HEK293T (cell line): ENCODE results near the gene BRI3BP.

Experiments
- ELF4 ChIP-seq: fragments of 450-650 bp; IDR thresholded peaks from 2 replicates; pipeline ENCODE4 v1.6.1; 2017; ENCODE audit warnings: antibody characterized with exemption
- FOXA1 ChIP-seq: fragments of 450-650 bp; IDR thresholded peaks from 2 replicates; pipeline ENCODE4 v1.6.1; 2016; ENCODE audit warnings: mild to moderate bottlenecking
- HDGF ChIP-seq: fragments of 450-650 bp; IDR thresholded peaks from 2 replicates; pipeline ENCODE4 v1.6.1; 2017; ENCODE audit warnings: antibody characterized with exemption, borderline replicate concordance
- L3MBTL2 ChIP-seq: fragments of 450-650 bp; conservative IDR thresholded peaks from 2 replicates; pipeline ENCODE4 v1.6.1; 2016; ENCODE audit warnings: mild to moderate bottlenecking
- LEF1 ChIP-seq: fragments of 450-650 bp; IDR thresholded peaks from 2 replicates; pipeline ENCODE4 v1.6.1; 2017; ENCODE audit warnings: mild to moderate bottlenecking, borderline replicate concordance
- NFRKB ChIP-seq: fragments of 450-650 bp; IDR thresholded peaks from 2 replicates; pipeline ENCODE4 v1.6.1; 2016; ENCODE audit warnings: mild to moderate bottlenecking, moderate library complexity
- PKNOX1 ChIP-seq: fragments of 450-650 bp; IDR thresholded peaks from 2 replicates; pipeline ENCODE4 v1.6.1; 2016
- SP1 ChIP-seq: fragments of 450-650 bp; IDR thresholded peaks from 2 replicates; pipeline ENCODE4 v1.6.1; 2017
- ZNF384 ChIP-seq: fragments of 450-650 bp; IDR thresholded peaks from 2 replicates; pipeline ENCODE4 v1.6.1; 2016

DNA sequence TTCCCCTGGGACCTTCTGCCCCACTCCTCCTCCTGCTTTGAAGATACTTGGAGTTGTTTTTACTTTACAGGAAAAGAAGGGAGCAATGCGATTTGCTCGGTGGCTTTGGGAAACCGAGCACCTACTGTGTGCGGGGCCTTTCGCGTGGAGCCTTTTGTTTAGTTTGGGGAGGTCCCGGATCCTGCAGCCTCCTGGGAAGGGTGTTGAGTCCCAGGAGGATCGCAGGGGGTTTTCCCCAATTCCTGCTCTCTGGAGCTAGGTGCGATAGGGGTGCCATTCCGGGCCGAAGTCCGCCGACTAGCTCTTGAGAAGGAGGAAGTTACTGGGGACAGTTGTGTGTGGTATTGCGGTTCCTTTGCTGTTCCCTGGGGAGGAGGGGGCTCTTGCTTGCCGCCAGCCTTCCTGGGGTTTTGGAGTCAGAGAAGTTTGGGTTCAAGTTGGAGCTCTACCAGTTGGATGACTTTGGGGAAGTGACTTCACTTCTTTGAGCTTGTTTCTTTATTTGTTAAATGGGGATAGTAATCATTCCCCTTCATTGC, 1.1 kb downstream of the BRI3BP start:
- no peak for TF ChIP-seq ELF4
- no peak for TF ChIP-seq SP1
- no peak for TF ChIP-seq NFRKB
- no peak for TF ChIP-seq HDGF
- TF ChIP-seq L3MBTL2, result no peak
- TF ChIP-seq ZNF384, result no peak
- TF ChIP-seq FOXA1, result no peak
- TF ChIP-seq LEF1, result no peak
- TF ChIP-seq PKNOX1, result no peak
